GM21825 (cell line): Measurements from ENCODE around the gene RNF186.
"Not testable (repeated sequence)": the region's sequence is repeated elsewhere in the genome, so short reads cannot be mapped to it uniquely, and the experiment has no call there.

Source experiments
- ATAC-seq: cut with Tn5 transposase; IDR thresholded peaks from one replicate; pipeline ENCODE4 v1.9.1; 2021; ENCODE audit warnings: mild to moderate bottlenecking, moderate library complexity; ENCODE audit not compliant: unreplicated experiment

RNF186 gene, protein sequence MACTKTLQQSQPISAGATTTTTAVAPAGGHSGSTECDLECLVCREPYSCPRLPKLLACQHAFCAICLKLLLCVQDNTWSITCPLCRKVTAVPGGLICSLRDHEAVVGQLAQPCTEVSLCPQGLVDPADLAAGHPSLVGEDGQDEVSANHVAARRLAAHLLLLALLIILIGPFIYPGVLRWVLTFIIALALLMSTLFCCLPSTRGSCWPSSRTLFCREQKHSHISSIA

DNA sequence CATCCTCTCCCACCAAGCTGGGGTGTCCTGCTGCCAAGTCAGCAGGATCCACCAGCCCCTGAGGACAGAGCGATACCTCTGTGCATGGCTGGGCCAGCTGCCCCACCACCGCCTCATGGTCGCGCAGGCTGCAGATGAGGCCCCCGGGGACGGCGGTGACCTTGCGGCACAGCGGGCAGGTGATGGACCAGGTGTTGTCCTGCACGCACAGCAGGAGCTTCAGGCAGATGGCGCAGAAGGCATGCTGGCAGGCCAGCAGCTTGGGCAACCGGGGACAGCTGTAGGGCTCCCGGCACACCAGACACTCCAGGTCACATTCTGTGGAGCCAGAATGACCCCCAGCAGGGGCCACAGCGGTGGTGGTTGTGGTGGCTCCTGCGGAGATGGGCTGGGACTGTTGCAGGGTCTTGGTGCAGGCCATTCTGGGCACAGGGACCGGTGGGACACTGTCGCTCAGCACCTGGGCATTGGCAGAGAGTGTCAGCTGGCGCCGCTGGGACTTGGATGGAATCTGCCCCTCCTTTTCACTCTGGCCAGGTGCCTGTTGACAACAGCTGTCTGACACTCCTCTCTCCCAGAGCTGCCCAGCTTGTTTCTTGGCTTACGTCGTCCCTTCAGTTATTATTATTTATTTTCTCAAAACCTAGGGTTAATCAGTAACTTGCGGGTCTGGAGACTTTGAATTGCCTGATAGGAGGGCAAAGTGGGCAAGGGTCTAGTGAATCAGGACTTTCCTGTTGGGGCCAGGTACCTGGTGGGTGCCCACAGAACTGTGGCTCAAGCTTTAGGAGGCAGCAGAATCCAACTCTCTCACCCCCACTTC, at the start of gene RNF186:
TSS of gene RNF186 (minus strand) at position 603 of the 823 bp plus-strand sequence. CDS start at position 421, 182 bp downstream.
- ATAC-seq, result no peak

DNA sequence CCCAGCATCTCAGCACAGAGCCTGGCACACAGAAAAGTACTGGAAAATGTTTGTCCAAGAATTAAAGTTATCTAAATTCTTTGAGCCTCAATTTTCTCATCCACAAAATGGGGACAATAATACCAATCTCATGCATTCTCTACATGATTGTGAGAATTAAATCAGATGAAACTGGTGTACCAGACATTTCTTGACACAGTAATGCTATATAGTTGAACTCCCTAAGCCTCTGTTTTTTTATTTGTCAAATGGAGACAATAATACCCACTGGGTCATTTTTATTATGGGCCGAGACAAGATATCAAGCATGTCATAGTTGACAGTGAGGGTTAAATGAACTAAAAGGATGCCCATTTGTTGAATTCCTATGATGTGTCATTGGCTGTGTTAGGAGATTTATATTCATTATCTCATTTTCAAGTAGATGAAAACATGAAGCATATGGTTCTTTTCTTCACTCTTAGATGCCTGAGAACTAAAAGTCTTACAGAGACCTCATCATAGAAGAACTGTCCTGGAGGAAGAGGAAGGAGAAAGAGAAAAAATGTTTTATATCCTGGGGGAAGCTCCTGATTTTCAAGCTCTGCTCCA, 49.6 kb upstream of the RNF186 start:
- no peak for ATAC-seq

GRCh38 chr1:19862944-19863343, 47.9 kb upstream of the RNF186 start:
- ATAC-seq, result no peak

DNA sequence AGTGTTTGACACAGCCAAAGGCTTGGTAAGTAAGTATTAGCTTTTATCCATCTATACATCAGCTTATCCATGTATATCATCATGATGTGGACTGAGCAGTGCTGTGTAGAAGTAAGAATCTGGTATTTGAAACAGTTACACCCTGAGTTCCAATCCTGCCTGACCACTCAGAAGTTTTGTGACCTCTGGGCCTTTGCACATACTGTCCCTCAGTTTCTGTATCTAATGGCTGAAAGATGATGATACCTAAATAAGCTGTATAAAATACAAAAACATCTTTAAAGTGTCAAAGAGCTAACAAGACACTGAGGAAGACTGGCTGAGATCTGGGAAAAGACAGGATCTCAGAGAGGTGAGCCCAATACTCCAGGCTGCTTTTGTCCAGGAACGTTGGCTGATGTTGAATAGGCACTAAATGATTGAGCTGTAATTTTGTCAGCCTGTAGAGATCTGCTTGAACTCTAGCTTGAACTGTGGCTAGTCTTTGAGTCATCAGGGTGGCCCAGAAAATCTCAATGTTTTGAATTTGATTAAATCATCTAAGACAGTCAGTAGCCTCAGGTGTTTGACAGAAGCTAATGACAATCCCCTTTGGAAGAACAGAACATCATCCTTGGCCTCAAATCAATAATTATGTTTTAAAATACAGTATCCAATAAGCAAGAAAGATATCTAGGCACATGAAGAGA, 46.9 kb upstream of the RNF186 start:
- no peak for ATAC-seq

DNA sequence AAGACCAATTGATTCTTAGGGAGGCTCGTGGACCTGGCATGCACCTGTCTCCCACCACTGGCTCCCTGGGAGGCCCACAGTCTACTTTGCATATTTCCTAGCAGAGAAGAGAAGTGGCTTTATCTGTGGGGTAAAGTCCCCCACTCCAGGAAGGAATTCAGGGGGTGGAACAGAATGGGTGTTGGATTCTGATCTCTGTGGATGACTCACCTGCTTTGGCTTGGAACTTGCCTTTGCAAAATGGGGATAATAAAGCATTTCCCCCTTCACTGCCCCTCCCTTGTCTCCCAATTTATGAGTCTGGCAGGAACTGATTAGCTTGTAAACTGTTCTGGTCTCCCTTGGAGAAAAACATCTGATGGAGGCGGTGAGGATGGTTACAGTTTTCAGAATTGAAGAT, 46.0 kb upstream of the RNF186 start:
- ATAC-seq, result no peak

- ATAC-seq, result no peak
Measured at GRCh38 chr1:19860418-19860817, 45.3 kb upstream of the RNF186 start.

GRCh38 chr1:19859876-19860275, 44.8 kb upstream of the RNF186 start:
- ATAC-seq, result no peak

- ATAC-seq, result no peak
Measured at GRCh38 chr1:19858893-19859292, 43.8 kb upstream of the RNF186 start.

GRCh38 chr1:19854866-19855265, 39.8 kb upstream of the RNF186 start:
- ATAC-seq, result no peak

GRCh38 chr1:19852036-19852435, 37.0 kb upstream of the RNF186 start:
- ATAC-seq, result no peak

DNA sequence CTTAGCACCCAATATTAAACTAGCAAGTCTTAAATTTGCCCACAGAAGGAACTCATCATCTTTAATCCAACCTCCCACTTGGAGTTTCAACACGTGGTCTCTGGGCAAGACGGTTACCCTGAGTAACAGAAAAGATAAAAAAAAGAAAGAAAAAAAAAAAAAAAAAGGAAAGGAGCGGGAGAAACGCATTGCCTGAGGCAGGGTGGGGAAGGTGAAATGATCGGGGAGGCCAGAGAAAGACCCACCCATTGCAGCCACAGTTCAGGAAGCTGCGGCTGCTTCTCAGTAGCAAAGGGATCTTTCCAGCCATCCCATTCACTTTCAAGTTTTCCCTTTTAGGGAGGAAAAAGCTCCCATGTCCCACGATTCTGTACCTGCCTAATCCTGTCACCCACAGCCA, 35.1 kb upstream of the RNF186 start:
- no peak for ATAC-seq

DNA sequence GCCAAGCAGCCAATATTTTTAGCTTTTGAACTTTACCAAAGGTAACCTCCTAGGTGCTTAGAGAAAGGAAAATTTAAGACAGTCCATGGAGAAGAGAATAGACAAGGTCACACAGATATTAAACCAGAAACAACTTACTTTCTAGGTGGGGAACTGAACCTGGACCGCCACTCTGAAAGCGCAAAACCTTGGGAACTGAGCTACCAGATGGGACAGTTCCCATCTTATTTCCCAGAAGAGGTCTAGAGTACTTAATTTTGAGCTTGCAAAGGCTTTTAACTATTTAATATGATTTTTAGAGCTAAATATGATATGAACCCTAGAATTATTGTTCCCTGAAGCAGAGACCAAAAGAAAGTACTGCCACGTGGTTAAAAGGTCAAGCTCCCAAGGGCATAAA, 34.2 kb upstream of the RNF186 start:
- ATAC-seq, result not testable (repeated sequence)

- ATAC-seq, result not testable (repeated sequence)
Measured at GRCh38 chr1:19847334-19847733, 32.3 kb upstream of the RNF186 start.

GRCh38 chr1:19846338-19846737, 31.3 kb upstream of the RNF186 start:
- ATAC-seq, result no peak

GRCh38 chr1:19845555-19845954, 30.5 kb upstream of the RNF186 start:
- ATAC-seq, result no peak

GRCh38 chr1:19844731-19845495, 29.8 kb upstream of the RNF186 start:
- ATAC-seq, result no peak

- ATAC-seq, result no peak
Measured at GRCh38 chr1:19840228-19840627, 25.1 kb upstream of the RNF186 start.

- ATAC-seq, result no peak
Measured at GRCh38 chr1:19837866-19838265, 22.8 kb upstream of the RNF186 start.

- ATAC-seq, result no peak
Measured at GRCh38 chr1:19835578-19835977, 20.5 kb upstream of the RNF186 start.

GRCh38 chr1:19831441-19831840, 16.4 kb upstream of the RNF186 start:
- ATAC-seq, result no peak

GRCh38 chr1:19828546-19828945, 13.5 kb upstream of the RNF186 start:
- ATAC-seq, result no peak
